ENCODE data around the gene JARID2. TPM values are rescaled to one million over a fixed set of nuclear protein-coding genes. Genes with fewer than 3 reads are reported as not detected.

Gene JARID2
- total and polyA plus RNA-seq, 3 donors from 2014 or later: 36.1 to 60.8 (median 53.7) TPM

DNA sequence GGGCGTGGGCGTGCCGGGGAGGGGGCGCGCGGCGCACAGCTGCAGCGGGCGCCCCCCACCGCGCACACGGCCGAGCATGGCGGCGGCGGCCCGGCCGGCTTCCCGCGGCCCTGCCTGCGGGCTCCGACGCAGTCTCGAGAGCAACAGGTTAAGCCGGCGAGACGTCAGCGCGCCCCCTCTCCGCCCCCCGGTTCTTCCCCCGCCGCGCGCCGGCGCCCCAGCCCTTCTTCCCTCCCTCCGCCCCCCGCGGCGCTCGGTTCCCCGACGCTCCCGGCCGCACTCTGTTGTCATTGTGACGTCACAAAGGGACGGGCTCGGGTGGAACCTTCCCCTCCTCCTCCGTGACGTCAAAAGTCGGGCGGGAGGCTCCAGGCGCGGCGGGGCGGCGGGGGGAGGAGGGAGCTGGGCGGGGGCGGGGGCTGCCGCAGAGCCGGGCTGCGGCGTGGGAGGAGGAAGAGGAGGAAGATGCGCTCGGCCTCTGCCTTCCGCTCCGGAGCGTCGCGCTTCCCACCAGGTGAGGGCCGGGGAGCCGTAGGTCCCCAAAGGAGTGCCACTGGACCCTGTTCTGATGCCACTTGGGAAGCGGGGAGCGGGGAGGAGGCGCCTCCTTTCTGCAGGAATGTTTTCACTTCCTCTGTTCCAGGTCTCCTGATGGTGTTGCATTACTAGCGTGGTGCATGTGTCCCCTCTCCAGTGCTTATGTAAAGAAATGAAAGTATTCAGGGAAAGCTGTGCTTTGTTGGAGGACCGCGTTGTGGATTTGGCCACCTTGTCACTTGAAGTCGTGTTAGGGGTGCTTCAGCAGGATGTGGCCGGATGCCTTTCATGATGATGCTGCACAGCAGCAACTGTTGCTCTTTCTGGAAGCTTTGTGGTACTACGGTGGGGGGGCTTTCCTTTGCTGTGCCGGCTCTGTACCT lies 2.8 kb downstream of the JARID2 start:
- intact Hi-C loops (cut with DNase I; ENCODE audit: low total_unique reads): loop anchor here (5.0 kb wide), 1 partner anchor 194 kb away; no protein-coding TSS in a partner anchor
- Histone ChIP-seq H3K9me3 (no peaks in the 10 kb centered on the region), H3K27ac (peak overlapping the region; percentile 79 to 92), H3K4me3 (peak overlapping the region; percentile 65 to 82), H3K27me3 (no peaks in the 10 kb centered on the region), H3K4me1 (no peaks in the 10 kb centered on the region), H3K36me3 (ENCODE audit: low read depth, missing control alignments) (no peaks in the 10 kb centered on the region)
- TF ChIP-seq POLR2A (IDR thresholded peaks at IDR 0.05) (no peak), CTCF (IDR thresholded peaks at IDR 0.05) (peak; percentile 13 to 36 (median 18))
- 0 to 1% methylated on average over 10 to 77 of the region's 83 CpGs for WGBS, 2 donors
- DNase-seq: peak; percentile 98

DNA sequence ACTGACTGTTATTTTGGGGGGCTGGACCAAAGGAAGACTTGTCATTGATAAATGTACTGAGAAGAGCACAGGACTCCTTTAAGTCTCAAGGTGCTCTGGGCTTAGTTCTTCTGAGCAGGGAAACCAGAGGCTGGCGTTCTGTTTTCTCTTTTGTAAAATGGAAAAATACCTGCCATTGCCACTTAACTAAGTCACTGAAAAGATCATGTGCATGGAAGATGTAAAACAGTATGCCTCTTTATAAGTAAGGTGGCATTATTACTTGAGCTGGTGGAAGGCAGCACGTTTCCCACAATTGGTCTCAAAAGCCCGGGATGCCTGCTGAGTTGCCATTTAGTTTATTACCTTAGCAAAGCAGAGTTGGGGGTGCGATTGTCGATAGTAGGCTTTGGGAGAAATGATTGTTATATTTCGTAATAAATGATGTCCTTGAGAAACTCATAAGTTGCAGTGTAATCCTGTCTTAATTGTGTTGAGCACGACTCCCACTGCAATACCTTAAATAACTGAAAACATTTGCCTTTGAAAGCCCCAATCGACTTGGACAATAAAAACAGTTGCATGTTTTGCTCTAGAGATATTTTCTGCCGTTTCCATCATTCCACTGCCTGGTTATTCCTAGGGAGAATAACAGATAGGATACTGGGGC lies 3.6 kb downstream of the JARID2 start:
- WGBS, 2 donors: 4 to 5% methylated on average over 9 of the region's 9 CpGs

DNA sequence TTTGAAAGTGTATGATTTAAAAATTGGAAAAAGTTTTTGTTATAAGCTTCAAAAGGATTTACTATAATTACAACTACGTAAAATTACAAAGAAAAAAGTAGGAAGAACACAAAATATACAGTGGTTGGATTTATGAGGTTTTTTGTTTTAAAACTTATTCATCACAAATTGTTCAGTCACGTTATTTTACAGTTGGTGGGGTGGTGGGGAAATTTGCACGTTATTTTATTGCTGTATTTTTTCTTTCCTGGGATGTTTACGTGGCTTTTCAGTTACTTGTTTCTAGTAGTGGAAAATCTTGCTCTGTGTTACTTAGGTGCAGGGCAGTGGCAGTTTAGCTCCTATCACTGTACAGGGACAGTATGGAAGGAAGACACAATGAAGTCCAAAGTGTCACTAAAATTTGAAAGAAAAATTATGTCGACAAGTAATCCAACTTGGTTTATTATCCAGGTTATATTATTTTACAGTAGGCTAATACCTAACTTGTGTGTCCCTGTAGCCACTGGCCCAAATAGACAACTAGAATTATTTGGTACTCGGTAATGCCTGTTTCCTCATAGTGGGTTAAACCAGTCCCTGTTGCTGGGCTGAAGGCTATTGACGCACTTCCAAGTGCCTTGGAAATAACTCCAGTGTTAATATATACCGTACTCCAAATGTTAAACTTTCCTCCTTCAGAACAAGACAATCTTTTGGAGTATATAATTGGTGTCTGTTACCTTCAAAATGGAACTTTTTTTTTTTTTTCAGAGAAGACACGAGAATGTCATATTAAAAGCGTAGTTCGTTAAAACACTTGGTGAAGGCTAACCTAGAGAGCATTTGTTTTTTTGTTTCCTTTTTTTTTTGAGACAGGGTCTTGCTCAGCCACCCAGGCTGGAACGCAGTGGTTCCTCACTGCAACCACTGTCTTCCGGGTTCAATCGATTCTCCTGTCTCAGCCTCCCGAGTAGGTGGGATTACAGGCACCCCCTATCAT lies 4.6 kb downstream of the JARID2 start:
- intact Hi-C loops (cut with DNase I; ENCODE audit: low total_unique reads): no loop called here
- H3K4me1 ChIP-seq: peaks cover 2% of the 10 kb centered on the region
- no peaks in the 10 kb centered on the region for H3K36me3 ChIP-seq (ENCODE audit: low read depth, missing control alignments)
- peak overlapping the region; percentile 15 to 92 for H3K27ac ChIP-seq
- 64 to 70% methylated on average over 15 of the region's 15 CpGs for WGBS, 2 donors
- no peaks in the 10 kb centered on the region for H3K9me3 ChIP-seq
- no peak overlapping the region for H3K4me3 ChIP-seq
- TF ChIP-seq POLR2A (IDR thresholded peaks at IDR 0.05) (no peak), CTCF (IDR thresholded peaks at IDR 0.05) (no peak)
- DNase-seq: no peak
- no peaks in the 10 kb centered on the region for H3K27me3 ChIP-seq

More for the DNA sequence above, 3.6 kb downstream of the JARID2 start:
- no peaks in the 10 kb centered on the region for H3K4me1 ChIP-seq
- DNase-seq: no peak
- no peak for TF ChIP-seq CTCF (IDR thresholded peaks at IDR 0.05)
- TF ChIP-seq POLR2A (IDR thresholded peaks at IDR 0.05): no peak
- peak overlapping the region; percentile 65 to 82 for H3K4me3 ChIP-seq
- peak overlapping the region; percentile 79 to 92 for H3K27ac ChIP-seq
- intact Hi-C loops (cut with DNase I; ENCODE audit: low total_unique reads): loop anchor here (5.0 kb wide), 1 partner anchor 193 kb away; no protein-coding TSS in a partner anchor
- no peaks in the 10 kb centered on the region for H3K9me3 ChIP-seq
- H3K27me3 ChIP-seq: no peaks in the 10 kb centered on the region
- H3K36me3 ChIP-seq (ENCODE audit: low read depth, missing control alignments): no peaks in the 10 kb centered on the region

DNA sequence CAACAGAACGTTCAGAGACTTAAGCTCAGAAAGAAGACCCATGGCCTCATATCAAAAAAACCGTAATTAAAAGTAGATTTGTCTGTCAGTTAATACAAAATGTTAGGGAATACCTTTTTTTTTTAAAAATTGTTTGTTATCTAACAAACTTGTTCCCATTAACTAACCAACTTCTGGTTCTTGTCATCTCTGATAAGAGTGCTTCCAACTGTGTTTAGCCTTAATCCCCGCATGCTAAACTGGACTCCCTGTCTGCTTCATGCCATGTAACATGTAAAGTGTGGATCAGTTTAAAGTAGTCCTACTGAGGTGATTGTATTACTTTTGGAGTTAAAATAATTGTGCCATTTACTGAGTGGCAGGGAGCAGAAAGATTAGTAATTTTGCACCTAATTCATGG lies 6.3 kb downstream of the JARID2 start:
- intact Hi-C loops (cut with DNase I; ENCODE audit: low total_unique reads): no loop called here
- H3K4me3 ChIP-seq: no peak overlapping the region
- no peaks in the 10 kb centered on the region for H3K9me3 ChIP-seq
- no peaks in the 10 kb centered on the region for H3K36me3 ChIP-seq (ENCODE audit: low read depth, missing control alignments)
- peaks cover 16% of the 10 kb centered on the region for H3K4me1 ChIP-seq
- no peak for DNase-seq
- H3K27ac ChIP-seq: peak overlapping the region in 1 of 2 donors; percentile 30
- no peak for TF ChIP-seq CTCF (IDR thresholded peaks at IDR 0.05)
- TF ChIP-seq POLR2A (IDR thresholded peaks at IDR 0.05): no peak
- 49 to 66% methylated on average over 3 of the region's 3 CpGs for WGBS, 2 donors
- H3K27me3 ChIP-seq: no peaks in the 10 kb centered on the region

All from testis (tissue), 3 donors.